Peyer's patch (tissue), 4 donors: ENCODE measurements around the gene CCDC134. TPM values are rescaled to one million over a fixed set of nuclear protein-coding genes. Genes with fewer than 3 reads are reported as not detected.

Experiments
- DNase-seq, 3 donors: peaks; one replicate each; pipeline ENCODE4 v3.0.0-alpha.2; 2017 to 2019
- H3K27ac ChIP-seq, 4 donors: fragments of 200-600 bp; sonication (generic); one replicate each; pipeline ENCODE4 v1.5.1; 2016 to 2019
- H3K27me3 ChIP-seq, 2 donors: fragments of 200-600 bp; sonication (generic); one replicate each; pipeline ENCODE4 v1.5.1; 2019
- H3K36me3 ChIP-seq, 3 donors: fragments of 200-600 bp; sonication (generic); one replicate each; pipeline ENCODE4 v1.5.1; 2016 to 2019
- H3K4me1 ChIP-seq, 4 donors: fragments of 200-600 bp; sonication (generic); one replicate each; pipeline ENCODE4 v1.5.1; 2016 to 2019
- H3K4me3 ChIP-seq, 4 donors: fragments of 200-600 bp; sonication (generic); 1 replicate in 3 of 4; 2 replicates in 1 of 4; pipeline ENCODE4 v1.5.1; 2016 to 2019; ENCODE audit warnings: mild to moderate bottlenecking in 1 of 4
- H3K9me3 ChIP-seq, 4 donors: fragments of 200-600 bp; sonication (generic); one replicate each; pipeline ENCODE4 v1.5.1; 2016 to 2019; ENCODE audit warnings: mild to moderate bottlenecking in 1 of 4
- CTCF ChIP-seq, 6 experiments: fragments of 450-650 bp in 4 of 6; fragments of 200-600 bp in 2 of 6; sonication (generic) in 1 of 6; IDR thresholded peaks; one replicate each; pipeline ENCODE4 v1.5.1; 2017 to 2019; ENCODE audit warnings: antibody characterized with exemption in 6 of 6, mild to moderate bottlenecking in 3 of 6, moderate library complexity in 1 of 6
- POLR2A ChIP-seq, 2 donors: fragments of 450-650 bp; IDR thresholded peaks; one replicate each; pipeline ENCODE4 v1.5.1; 2017; ENCODE audit warnings: antibody characterized with exemption in 2 of 2, mild to moderate bottlenecking in 2 of 2, moderate library complexity in 2 of 2
- total RNA-seq, 4 donors: library from RNA; depleted of rRNA; stranded (reverse); fragments of >200 nt; gene quantifications; one replicate each; pipeline ENCODE4 v1.1.0, GENCODE V29; 2016

The CCDC134 gene
- total RNA-seq, 4 donors from 2014 or later: 8.1 to 20.6 (median 10.2) TPM

- Histone ChIP-seq H3K4me1 (no peaks in the 10 kb centered on the region), H3K27me3 (no peaks in the 10 kb centered on the region), H3K27ac (no peak overlapping the region), H3K4me3 (no peak overlapping the region), H3K9me3 (no peaks in the 10 kb centered on the region), H3K36me3 (no peaks in the 10 kb centered on the region)
- TF ChIP-seq POLR2A (IDR thresholded peaks at IDR 0.05) (no peak), CTCF (IDR thresholded peaks at IDR 0.05) (peak in 2 of 6 experiments; percentile 17 to 19)
- peak in 2 of 3 donors; percentile 38 to 63 for DNase-seq
Measured at GRCh38 chr22:41762980-41763779, 37.3 kb upstream of the CCDC134 start.

- TF ChIP-seq CTCF (IDR thresholded peaks at IDR 0.05): no peak
- TF ChIP-seq POLR2A (IDR thresholded peaks at IDR 0.05): no peak
- DNase-seq: no peak
- no peak overlapping the region for H3K4me3 ChIP-seq
Measured at GRCh38 chr22:41766476-41766875, 34.0 kb upstream of the CCDC134 start.

GRCh38 chr22:41768430-41768829, 32.0 kb upstream of the CCDC134 start:
- no peak for DNase-seq
- Histone ChIP-seq H3K36me3 (no peaks in the 10 kb centered on the region), H3K27me3 (no peaks in the 10 kb centered on the region), H3K27ac (no peak overlapping the region), H3K4me1 (no peaks in the 10 kb centered on the region), H3K4me3 (no peak overlapping the region), H3K9me3 (no peaks in the 10 kb centered on the region)
- no peak for TF ChIP-seq POLR2A (IDR thresholded peaks at IDR 0.05)
- no peak for TF ChIP-seq CTCF (IDR thresholded peaks at IDR 0.05)

More at GRCh38 chr22:41766476-41766875, 34.0 kb upstream of the CCDC134 start:
- Histone ChIP-seq H3K36me3 (no peaks in the 10 kb centered on the region), H3K4me1 (no peaks in the 10 kb centered on the region), H3K9me3 (no peaks in the 10 kb centered on the region), H3K27me3 (no peaks in the 10 kb centered on the region), H3K27ac (no peak overlapping the region)

- no peaks in the 10 kb centered on the region for H3K4me1 ChIP-seq
- no peak overlapping the region for H3K27ac ChIP-seq
- H3K27me3 ChIP-seq: no peaks in the 10 kb centered on the region
- TF ChIP-seq POLR2A (IDR thresholded peaks at IDR 0.05): no peak
- no peak for TF ChIP-seq CTCF (IDR thresholded peaks at IDR 0.05)
- DNase-seq: no peak
- H3K4me3 ChIP-seq: no peak overlapping the region
- H3K36me3 ChIP-seq: no peaks in the 10 kb centered on the region
- H3K9me3 ChIP-seq: no peaks in the 10 kb centered on the region
Measured at GRCh38 chr22:41770715-41771468, 29.6 kb upstream of the CCDC134 start.

- TF ChIP-seq POLR2A (IDR thresholded peaks at IDR 0.05) (no peak), CTCF (IDR thresholded peaks at IDR 0.05) (no peak)
- no peak overlapping the region for H3K27ac ChIP-seq
- H3K9me3 ChIP-seq: no peaks in the 10 kb centered on the region
- DNase-seq: no peak
- no peaks in the 10 kb centered on the region for H3K36me3 ChIP-seq
- no peak overlapping the region for H3K4me3 ChIP-seq
- no peaks in the 10 kb centered on the region for H3K4me1 ChIP-seq
- no peaks in the 10 kb centered on the region for H3K27me3 ChIP-seq
Measured at GRCh38 chr22:41772198-41772597, 28.3 kb upstream of the CCDC134 start.
